AG04449 (cell line): ENCODE data around the gene TM4SF1.

Source experiments
- CTCF ChIA-PET: fragments of 350-600 bp; formaldehyde crosslinking; extraction: SDS; loops from one replicate; lab custom pipeline; 2021; ENCODE audit warnings: antibody characterized with exemption; lab: Yijun Ruan, JAX
- POLR2A ChIA-PET: fragments of 400-600, 350-600 bp; formaldehyde crosslinking; extraction: SDS; loops from one replicate; lab custom pipeline; 2020; ENCODE audit warnings: antibody characterized with exemption, inconsistent platforms; lab: Yijun Ruan, JAX
- DNase-seq: peaks from one replicate; pipeline ENCODE4 v3.0.0-alpha.2; 2010; ENCODE audit warnings: low read depth, low spot score
- H3K4me3 ChIP-seq: 2 replicates; pipeline ENCODE4 v1.5.1; 2011; ENCODE audit warnings: low read depth, mild to moderate bottlenecking, control low read depth, low read length
- TF ChIP-seq, protein P1 (sequence below): IDR thresholded peaks from one replicate; pipeline ENCODE4 v1.5.1; 2011; ENCODE audit warnings: mild to moderate bottlenecking, moderate library complexity, low read length, control low read depth, inconsistent platforms; ENCODE audit not compliant: insufficient read depth; ENCODE audit errors: missing control alignments

TM4SF1 gene

DNA sequence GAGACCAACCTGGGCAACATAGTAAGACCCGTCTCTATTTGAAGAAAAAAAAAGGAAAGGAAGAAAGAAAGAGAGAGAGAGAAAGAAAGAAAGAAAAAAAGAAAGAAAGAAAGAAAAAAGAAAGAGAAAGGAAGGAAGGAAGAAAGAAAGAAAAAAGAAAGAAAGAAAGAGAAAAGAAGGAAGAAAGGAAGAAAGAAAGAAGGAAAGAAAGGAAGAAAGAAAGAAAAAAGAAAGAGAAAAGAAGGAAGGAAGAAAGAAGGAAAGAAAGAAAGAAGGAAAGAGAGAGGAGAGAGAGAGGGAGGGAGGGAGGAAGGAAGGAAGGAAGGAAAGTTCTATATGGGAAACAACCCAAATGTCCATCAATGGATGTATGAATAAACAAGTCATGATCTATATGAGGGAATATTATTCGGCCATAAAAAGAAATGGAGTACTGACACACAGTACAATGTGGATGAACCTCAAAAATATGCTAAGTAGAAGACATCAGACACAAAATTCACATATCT lies 28.8 kb upstream of the TM4SF1 start:
- no peak for DNase-seq
- no peak overlapping the region for H3K4me3 ChIP-seq
- ChIA-PET POLR2A (no interaction called here), CTCF (interaction anchor here (0.9 kb wide), 1 partner anchor 17 kb away, joined by 3 read pairs; no protein-coding TSS in a partner anchor)
- TF ChIP-seq, protein P1, sequence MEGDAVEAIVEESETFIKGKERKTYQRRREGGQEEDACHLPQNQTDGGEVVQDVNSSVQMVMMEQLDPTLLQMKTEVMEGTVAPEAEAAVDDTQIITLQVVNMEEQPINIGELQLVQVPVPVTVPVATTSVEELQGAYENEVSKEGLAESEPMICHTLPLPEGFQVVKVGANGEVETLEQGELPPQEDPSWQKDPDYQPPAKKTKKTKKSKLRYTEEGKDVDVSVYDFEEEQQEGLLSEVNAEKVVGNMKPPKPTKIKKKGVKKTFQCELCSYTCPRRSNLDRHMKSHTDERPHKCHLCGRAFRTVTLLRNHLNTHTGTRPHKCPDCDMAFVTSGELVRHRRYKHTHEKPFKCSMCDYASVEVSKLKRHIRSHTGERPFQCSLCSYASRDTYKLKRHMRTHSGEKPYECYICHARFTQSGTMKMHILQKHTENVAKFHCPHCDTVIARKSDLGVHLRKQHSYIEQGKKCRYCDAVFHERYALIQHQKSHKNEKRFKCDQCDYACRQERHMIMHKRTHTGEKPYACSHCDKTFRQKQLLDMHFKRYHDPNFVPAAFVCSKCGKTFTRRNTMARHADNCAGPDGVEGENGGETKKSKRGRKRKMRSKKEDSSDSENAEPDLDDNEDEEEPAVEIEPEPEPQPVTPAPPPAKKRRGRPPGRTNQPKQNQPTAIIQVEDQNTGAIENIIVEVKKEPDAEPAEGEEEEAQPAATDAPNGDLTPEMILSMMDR = no peak

- DNase-seq = no peak
- no peak overlapping the region for H3K4me3 ChIP-seq
- CTCF ChIA-PET = no interaction called here
- POLR2A ChIA-PET = no interaction called here
- TF ChIP-seq, protein P1 = no peak
Observed at GRCh38 chr3:149403443-149403842, 26.0 kb upstream of the TM4SF1 start.

DNA sequence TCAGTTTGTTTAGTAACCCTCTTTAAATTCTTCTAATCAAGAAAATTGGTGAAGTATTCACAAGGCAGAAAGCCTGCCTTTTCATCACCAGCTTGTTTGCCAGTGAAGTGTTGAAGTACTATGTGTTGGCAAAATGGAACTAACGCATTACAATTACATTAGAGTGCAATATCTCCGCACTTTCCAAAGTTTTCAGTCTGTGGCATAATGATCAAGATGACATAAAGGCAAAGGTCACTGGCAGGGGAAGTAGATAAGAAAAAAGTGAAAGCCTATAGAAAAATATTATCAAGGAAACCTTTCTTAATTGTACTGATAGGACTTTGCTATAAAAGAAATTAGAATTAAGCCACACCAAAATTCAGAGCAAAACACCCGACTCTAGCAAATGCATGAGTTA lies 25.0 kb upstream of the TM4SF1 start:
- H3K4me3 ChIP-seq = no peak overlapping the region
- ChIA-PET CTCF (no interaction called here), POLR2A (no interaction called here)
- TF ChIP-seq, protein P1 = no peak
- DNase-seq = no peak

- CTCF ChIA-PET = interaction anchor here (0.7 to 1.4 kb wide), 6 partner anchors 9 to 370 kb away, joined by 3 to 4 read pairs (median 3); no protein-coding TSS in a partner anchor
- POLR2A ChIA-PET = no interaction called here
- no peak overlapping the region for H3K4me3 ChIP-seq
- TF ChIP-seq, protein P1 = no peak
- no peak for DNase-seq
Observed at GRCh38 chr3:149401926-149402310, 24.5 kb upstream of the TM4SF1 start.

GRCh38 chr3:149401212-149401925 lies 23.9 kb upstream of the TM4SF1 start:
- DNase-seq = no peak
- TF ChIP-seq, protein P1 = no peak
- ChIA-PET CTCF (interaction anchor here (0.7 to 1.4 kb wide), 7 partner anchors 10 to 371 kb away, joined by 3 to 4 read pairs (median 3); no protein-coding TSS in a partner anchor), POLR2A (no interaction called here)
- H3K4me3 ChIP-seq = no peak overlapping the region

DNA sequence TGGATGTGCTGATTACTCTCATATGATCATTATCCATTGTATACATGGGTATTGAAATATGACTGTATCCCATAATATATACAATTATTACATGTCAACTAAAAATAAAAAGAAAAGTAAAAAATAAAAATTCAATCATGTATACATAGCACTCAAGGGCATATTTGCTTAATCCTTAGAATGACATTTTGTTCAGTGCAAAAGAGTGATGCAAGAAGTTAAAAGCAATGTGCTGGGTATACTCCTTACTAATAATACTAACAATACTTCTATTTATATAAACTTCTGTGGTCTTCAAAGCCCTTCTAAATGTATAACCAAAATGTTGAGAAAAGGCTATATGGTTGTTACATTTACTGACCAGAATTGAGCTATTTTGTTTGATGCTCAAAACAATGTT lies 23.2 kb upstream of the TM4SF1 start:
- no peak for DNase-seq
- no peak overlapping the region for H3K4me3 ChIP-seq
- ChIA-PET POLR2A (no interaction called here), CTCF (interaction anchor here (1.0 to 1.4 kb wide), 2 partner anchors 72 to 85 kb away, joined by 3 to 4 read pairs; no protein-coding TSS in a partner anchor)
- TF ChIP-seq, protein P1 = no peak
